ENCODE results near the gene MUC2.

Gene MUC2

DNA sequence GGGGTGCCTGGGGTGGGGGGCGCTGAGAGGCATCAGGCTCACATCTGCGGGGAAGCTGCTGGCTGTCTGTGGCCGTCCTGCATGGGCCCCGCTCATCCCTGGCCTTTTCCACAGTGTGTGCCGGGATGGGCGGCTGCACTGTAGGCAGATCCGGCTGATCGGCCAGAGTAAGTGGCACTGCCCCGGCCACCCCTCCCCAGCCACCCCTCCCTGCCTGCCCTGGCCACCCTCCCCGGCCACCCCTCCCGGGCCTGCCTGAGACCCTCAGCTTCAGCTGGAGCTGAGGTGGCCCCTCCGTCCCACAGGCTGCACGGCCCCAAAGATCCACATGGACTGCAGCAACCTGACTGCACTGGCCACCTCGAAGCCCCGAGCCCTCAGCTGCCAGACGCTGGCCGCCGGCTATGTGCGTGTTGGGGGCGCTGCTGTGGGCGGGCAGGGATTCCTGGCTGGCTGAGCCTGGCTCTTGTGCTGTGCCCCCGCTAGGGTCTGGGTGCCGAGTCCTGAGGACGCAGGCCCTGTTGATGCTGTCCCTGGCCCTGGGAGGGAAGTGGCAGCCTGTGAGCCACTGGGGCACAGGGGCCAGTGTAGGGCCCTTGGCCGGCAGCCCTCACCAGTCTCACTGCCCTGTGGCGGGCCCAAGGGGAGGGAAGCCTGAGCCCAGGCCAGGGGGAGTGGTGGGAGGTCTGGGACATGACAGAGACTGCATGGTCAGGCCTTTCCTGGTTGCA lies 10.9 kb downstream of the MUC2 start:
- in situ Hi-C loops (cut with MboI; ENCODE audit: low sequenced_read_pairs): no loop called here

- in situ Hi-C loops (cut with MboI; ENCODE audit: low sequenced_read_pairs): no loop called here
Observed at GRCh38 chr11:1086171-1087102, 11.8 kb downstream of the MUC2 start.

- in situ Hi-C loops (cut with MboI; ENCODE audit: low sequenced_read_pairs): no loop called here
Observed at GRCh38 chr11:1087279-1087960, 12.7 kb downstream of the MUC2 start.

- in situ Hi-C loops (cut with MboI; ENCODE audit: low sequenced_read_pairs): no loop called here
Observed at GRCh38 chr11:1087961-1088926, 13.6 kb downstream of the MUC2 start.

GRCh38 chr11:1088927-1089737 lies 14.5 kb downstream of the MUC2 start:
- in situ Hi-C loops (cut with MboI; ENCODE audit: low sequenced_read_pairs): no loop called here

DNA sequence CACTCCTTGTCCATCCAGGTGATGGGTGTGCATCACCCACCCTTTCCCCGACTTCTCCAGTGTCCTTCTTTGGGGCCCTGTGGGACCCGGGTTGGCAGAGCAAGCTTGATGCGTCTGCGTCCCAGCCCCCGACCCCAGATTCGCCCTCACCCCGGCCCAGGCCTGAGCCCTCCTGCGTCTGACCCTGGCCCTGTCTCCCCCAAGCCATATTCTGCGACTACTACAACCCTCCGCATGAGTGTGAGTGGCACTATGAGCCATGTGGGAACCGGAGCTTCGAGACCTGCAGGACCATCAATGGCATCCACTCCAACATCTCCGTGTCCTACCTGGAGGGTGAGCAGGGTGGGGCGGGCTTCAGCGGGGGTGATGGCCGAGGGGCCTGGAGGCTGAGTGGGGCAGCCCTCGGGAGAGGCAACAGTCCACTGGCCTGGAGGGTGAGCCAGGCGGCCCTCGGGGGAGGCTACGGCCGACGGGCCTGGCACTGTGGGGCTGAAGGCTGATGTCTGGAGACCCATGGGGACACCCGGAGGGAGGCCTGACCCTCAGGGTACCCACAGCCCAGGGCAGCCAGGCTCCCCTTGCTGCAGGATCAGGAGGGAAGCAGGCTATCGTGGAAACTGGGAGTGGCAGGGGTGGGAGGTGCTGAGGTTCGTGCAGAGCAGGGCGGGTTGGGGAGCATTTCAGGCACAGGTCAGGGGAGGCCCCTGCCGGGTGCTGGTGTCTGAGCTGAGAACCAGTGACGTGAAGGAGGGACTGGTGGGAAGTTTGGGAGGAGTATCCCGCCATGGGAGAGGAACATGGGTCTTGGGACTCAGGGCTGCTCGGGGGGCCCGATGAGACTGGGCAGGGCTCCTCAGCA lies 15.3 kb downstream of the MUC2 start:
- in situ Hi-C loops (cut with MboI; ENCODE audit: low sequenced_read_pairs): no loop called here

- in situ Hi-C loops (cut with MboI; ENCODE audit: low sequenced_read_pairs): no loop called here
Observed at GRCh38 chr11:1090600-1091331, 16.1 kb downstream of the MUC2 start.

- in situ Hi-C loops (cut with MboI; ENCODE audit: low sequenced_read_pairs): no loop called here
Observed at GRCh38 chr11:1091332-1092083, 16.8 kb downstream of the MUC2 start.

DNA sequence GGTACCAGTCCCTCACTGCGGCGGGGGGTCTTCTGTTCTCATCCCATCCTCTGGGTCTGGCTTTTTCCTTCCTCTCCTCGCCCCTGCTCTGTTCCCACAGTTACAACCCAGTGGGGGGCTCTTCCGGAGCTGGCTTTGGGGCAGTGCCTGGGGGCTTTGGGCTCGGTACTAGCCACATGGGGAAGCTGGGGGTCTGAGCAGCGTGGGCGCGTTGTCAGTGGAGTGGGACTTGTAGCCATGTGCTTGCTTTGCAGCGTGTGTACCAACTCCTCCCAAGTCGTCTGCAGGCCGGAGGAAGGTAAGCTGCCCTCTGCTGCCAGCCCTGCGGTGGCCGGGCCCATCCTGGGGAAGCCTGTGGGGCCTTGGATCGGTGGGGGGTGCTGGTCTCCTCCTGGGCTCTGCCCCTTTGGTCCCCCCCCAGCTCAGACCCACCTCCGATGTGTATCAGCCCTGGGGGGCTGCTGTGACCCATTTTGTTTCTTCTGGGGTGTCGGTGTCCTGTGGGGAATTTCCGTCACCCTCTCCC lies 17.5 kb downstream of the MUC2 start:
- in situ Hi-C loops (cut with MboI; ENCODE audit: low sequenced_read_pairs): no loop called here

- in situ Hi-C loops (cut with MboI; ENCODE audit: low sequenced_read_pairs): no loop called here
Observed at GRCh38 chr11:1092919-1093318, 18.2 kb downstream of the MUC2 start.

- in situ Hi-C loops (cut with MboI; ENCODE audit: low sequenced_read_pairs): no loop called here
Observed at GRCh38 chr11:1099519-1100355, 25.1 kb downstream of the MUC2 start.

DNA sequence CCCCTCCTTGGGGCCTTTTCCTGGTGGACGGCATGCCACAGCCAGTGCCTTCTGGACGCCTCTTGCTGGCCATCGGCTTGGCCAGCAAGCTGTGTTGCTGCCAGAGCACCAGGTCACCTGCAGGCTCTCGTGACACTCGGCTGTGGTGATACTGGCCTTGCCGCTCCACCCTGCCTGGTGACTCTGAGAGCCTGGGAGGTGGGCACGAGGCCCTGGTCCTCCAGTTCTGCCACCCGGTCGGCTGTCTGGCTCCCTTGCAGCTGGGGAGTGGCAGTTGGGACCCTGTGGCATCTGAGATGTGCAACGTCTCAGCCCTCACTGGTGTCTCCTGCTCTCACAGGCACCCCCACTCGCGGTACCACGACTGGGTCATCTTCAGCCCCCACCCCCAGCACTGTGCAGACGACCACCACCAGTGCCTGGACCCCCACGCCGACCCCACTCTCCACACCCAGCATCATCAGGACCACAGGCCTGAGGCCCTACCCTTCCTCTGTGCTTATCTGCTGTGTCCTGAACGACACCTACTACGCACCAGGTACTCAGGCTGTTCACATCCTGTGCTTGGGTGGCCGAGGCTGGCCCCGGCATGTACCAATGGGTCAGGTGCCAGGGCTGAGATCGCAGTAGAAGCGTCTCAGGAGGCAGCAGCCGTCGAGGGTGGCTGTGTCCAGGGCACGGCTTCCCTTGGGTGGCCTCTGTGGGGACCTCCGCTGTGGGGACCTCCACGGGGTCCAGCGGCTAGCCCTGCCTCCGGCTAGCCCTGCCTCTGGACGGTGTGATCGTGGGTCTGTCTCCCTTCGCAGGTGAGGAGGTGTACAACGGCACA lies 26.0 kb downstream of the MUC2 start:
- in situ Hi-C loops (cut with MboI; ENCODE audit: low sequenced_read_pairs): no loop called here

- in situ Hi-C loops (cut with MboI; ENCODE audit: low sequenced_read_pairs): no loop called here
Observed at GRCh38 chr11:1101318-1102089, 26.8 kb downstream of the MUC2 start.

- in situ Hi-C loops (cut with MboI; ENCODE audit: low sequenced_read_pairs): no loop called here
Observed at GRCh38 chr11:1102221-1102971, 27.7 kb downstream of the MUC2 start.

Data from hTERT RPE-1 (cell line).